ENCODE results near the gene TNFRSF1A.

Gene TNFRSF1A

GRCh38 chr12:6341417-6342139 lies at the start of gene TNFRSF1A:
Gene TNFRSF1A, minus strand, starts transcription at chr12:6342076. Its CDS starts 262 bp downstream, at chr12:6341814.
- peak within 1 kb of the TSS; percentile 99 for H2AFZ ChIP-seq (ENCODE audit: low read depth)
- H3K4me1 ChIP-seq (ENCODE audit: low read depth, poor library complexity, severe bottlenecking), result peaks cover 26% of the 10 kb centered on the region
- H4K20me1 ChIP-seq (ENCODE audit: insufficient read depth), result no peaks in the 10 kb centered on the region
- peak within 1 kb of the TSS; percentile 98 for H3K4me2 ChIP-seq
- peak within 1 kb of the TSS; percentile 37 for H3K27ac ChIP-seq
- H3K27me3 ChIP-seq (ENCODE audit: insufficient read depth, low read depth), result no peaks in the 10 kb centered on the region
- no peaks in the 10 kb centered on the region for H3K36me3 ChIP-seq (ENCODE audit: insufficient read depth)
- H3K4me3 ChIP-seq (IDR thresholded peaks at IDR 0.05; ENCODE audit: insufficient read depth, low read depth, low read length), result peak within 1 kb of the TSS; percentile 54
- H3K79me2 ChIP-seq (ENCODE audit: insufficient read depth, low read depth), result no peaks in the 10 kb centered on the region; the same call in 1 of the 2 replicates
- H3K9ac ChIP-seq, result peak within 1 kb of the TSS; percentile 81
- TF ChIP-seq CTCF (conservative IDR thresholded peaks at IDR 0.05; ENCODE audit: low read depth, low read length), result no peak

GRCh38 chr12:6391013-6391412 lies 49.1 kb upstream of the TNFRSF1A start:
- Histone ChIP-seq H3K4me1 (ENCODE audit: low read depth, poor library complexity, severe bottlenecking) (no peaks in the 10 kb centered on the region), H3K79me2 (ENCODE audit: insufficient read depth, low read depth) (no peaks in the 10 kb centered on the region), H3K27ac (no peak overlapping the region), H3K4me2 (no peak overlapping the region), H3K27me3 (ENCODE audit: insufficient read depth, low read depth) (no peaks in the 10 kb centered on the region), H3K4me3 (IDR thresholded peaks at IDR 0.05; ENCODE audit: insufficient read depth, low read depth, low read length) (no peak overlapping the region), H4K20me1 (ENCODE audit: insufficient read depth) (no peaks in the 10 kb centered on the region), H3K36me3 (ENCODE audit: insufficient read depth) (no peaks in the 10 kb centered on the region), H2AFZ (ENCODE audit: low read depth) (no peak overlapping the region), H3K9ac (no peak overlapping the region)
- TF ChIP-seq CTCF (conservative IDR thresholded peaks at IDR 0.05; ENCODE audit: low read depth, low read length), result no peak

GRCh38 chr12:6390084-6390799 lies 48.4 kb upstream of the TNFRSF1A start:
- no peaks in the 10 kb centered on the region for H3K36me3 ChIP-seq (ENCODE audit: insufficient read depth)
- no peaks in the 10 kb centered on the region for H3K79me2 ChIP-seq (ENCODE audit: insufficient read depth, low read depth)
- H3K4me3 ChIP-seq (IDR thresholded peaks at IDR 0.05; ENCODE audit: insufficient read depth, low read depth, low read length), result no peak overlapping the region
- H3K27ac ChIP-seq, result no peak overlapping the region
- H4K20me1 ChIP-seq (ENCODE audit: insufficient read depth), result no peaks in the 10 kb centered on the region
- no peak for TF ChIP-seq CTCF (conservative IDR thresholded peaks at IDR 0.05; ENCODE audit: low read depth, low read length)
- no peak overlapping the region for H3K9ac ChIP-seq
- no peak overlapping the region for H3K4me2 ChIP-seq
- H3K27me3 ChIP-seq (ENCODE audit: insufficient read depth, low read depth), result no peaks in the 10 kb centered on the region
- H2AFZ ChIP-seq (ENCODE audit: low read depth), result no peak overlapping the region
- no peaks in the 10 kb centered on the region for H3K4me1 ChIP-seq (ENCODE audit: low read depth, poor library complexity, severe bottlenecking)

- TF ChIP-seq CTCF (conservative IDR thresholded peaks at IDR 0.05; ENCODE audit: low read depth, low read length), result no peak
- no peak overlapping the region for H3K27ac ChIP-seq
- H3K9ac ChIP-seq, result no peak overlapping the region
- H3K79me2 ChIP-seq (ENCODE audit: insufficient read depth, low read depth), result no peaks in the 10 kb centered on the region
- H3K36me3 ChIP-seq (ENCODE audit: insufficient read depth), result no peaks in the 10 kb centered on the region
- no peak overlapping the region for H3K4me3 ChIP-seq (IDR thresholded peaks at IDR 0.05; ENCODE audit: insufficient read depth, low read depth, low read length)
- no peak overlapping the region for H2AFZ ChIP-seq (ENCODE audit: low read depth)
- no peaks in the 10 kb centered on the region for H3K4me1 ChIP-seq (ENCODE audit: low read depth, poor library complexity, severe bottlenecking)
- no peaks in the 10 kb centered on the region for H4K20me1 ChIP-seq (ENCODE audit: insufficient read depth)
- 0 out of 2 replicates have a peak, but pooled peaks cover 3% of the 10 kb centered on the region for H3K27me3 ChIP-seq (ENCODE audit: insufficient read depth, low read depth)
- no peak overlapping the region for H3K4me2 ChIP-seq
These were observed 45.7 kb upstream of the TNFRSF1A start for GRCh38 chr12:6387541-6387940.

All from KMS-11 (cell line).